Prostate gland (tissue), 2 donors: ENCODE measurements around the gene DCP1A.

ENCODE experiments used
- CTCF ChIP-seq, 4 experiments: fragments of 200-600 bp in 2 of 4; fragments of 450-650 bp in 2 of 4; sonication (generic) in 2 of 4; IDR thresholded peaks; 1 replicate in 3 of 4; 2 replicates in 1 of 4; pipeline ENCODE4 v1.5.1; 2016 to 2019; ENCODE audit warnings: antibody characterized with exemption in 4 of 4, mild to moderate bottlenecking in 2 of 4, moderate library complexity in 2 of 4
- POLR2A ChIP-seq: fragments of 450-650 bp; IDR thresholded peaks from one replicate; pipeline ENCODE4 v1.6.1; 2016; ENCODE audit warnings: antibody characterized with exemption, mild to moderate bottlenecking
- POLR2AphosphoS5 ChIP-seq: sonication (generic); formaldehyde crosslinking; IDR thresholded peaks from one replicate; pipeline ENCODE4 v1.6.1; 2017; ENCODE audit warnings: antibody characterized with exemption

- TF ChIP-seq POLR2AphosphoS5 = no peak
- no peak for TF ChIP-seq CTCF (IDR thresholded peaks at IDR 0.05)
- no peak for TF ChIP-seq POLR2A
Measured at GRCh38 chr3:53243785-53244184, 103.6 kb downstream of the DCP1A start.
